Activated effector memory CD4-positive, alpha-beta T cell treated with Interleukin-2 at 50 U/mL for 16 hours (primary cell): Measurements from ENCODE around the gene IER2.
"Not testable (repeated sequence)": the region's sequence is repeated elsewhere in the genome, so short reads cannot be mapped to it uniquely, and the experiment has no call there.

ENCODE experiments used
- DNase-seq: peaks from one replicate; pipeline ENCODE4 v3.0.0-alpha.2; 2020

Gene IER2

DNA sequence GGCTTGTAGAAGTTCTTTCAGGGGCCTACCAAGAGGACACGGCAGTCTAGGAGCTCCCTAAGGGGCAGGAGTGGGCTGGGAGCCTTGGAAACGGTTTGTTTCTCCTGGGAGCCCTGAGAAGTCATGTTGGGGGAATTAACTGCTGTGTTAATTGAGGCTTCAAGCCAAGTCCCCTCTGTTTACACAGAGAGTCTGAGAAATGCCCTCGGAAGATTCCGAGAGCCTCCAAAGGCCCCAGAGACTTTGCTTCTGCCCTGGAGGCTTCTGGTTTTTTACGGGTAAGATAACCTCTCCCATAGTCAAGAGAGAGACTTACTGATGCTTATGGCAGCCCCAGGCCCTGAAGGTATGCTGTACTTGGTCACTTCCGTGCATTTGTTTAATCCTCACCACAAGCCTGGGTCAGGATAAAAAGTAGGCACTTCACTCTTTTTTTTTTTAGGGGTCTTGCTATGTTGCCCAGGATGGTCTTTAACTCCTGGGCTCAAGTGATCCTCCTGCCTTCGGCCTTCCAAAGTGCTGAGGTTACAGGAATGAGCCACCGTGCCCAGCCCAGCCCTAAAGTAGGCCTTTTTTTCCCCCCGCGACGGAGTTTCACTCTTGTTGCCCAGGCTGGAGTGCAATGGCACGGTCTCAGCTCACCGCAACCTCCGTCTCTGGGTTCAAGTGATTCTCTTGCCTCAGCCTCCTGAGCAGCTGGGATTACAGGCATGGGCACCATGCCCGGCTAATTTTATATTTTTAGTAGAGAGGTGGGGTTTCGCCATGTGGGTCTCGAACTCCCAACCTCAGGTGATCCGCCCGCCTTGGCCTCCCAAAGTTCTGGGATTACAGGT is 15.2 kb downstream of the IER2 start:
- no peak for DNase-seq

DNA sequence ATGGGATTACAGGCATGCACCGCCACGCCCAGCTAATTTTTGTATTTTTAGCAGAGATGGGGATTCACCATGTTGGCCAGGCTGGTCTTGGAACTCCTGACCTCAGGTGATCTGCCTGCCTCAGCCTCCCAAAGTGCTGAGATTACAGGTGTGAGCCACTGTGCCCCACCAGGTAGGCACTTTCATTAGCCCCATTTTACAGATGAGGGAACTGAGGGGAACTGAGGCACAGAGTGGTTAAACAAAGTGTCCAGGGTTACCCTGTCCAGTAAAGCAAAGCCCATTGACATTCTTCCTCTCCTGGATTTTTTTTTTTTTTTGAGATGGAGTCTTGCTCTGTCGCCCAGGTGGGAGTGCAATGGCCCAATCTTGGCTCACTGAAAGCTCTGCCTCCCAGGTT is 15.9 kb downstream of the IER2 start:
- DNase-seq: not testable (repeated sequence)

DNA sequence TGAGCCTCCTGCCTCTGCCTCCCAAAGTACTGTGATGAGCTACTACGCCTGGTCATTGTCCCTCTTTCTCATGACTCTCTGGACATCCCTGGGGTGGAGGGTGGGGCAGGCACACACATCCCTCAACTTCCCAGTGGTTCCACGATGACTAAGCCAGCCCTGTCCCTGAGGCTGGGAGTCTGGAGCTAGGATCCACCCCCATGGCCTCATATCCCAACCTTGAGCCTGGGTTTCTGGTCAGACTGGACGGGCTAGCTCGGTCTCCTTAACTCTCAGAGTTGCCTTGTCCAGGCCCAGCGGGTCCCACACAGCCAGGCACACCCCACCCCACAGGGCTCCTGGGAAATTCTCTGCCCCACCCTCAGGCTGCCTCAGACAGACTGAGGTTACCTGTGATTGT is 19.6 kb downstream of the IER2 start:
- DNase-seq: no peak

DNA sequence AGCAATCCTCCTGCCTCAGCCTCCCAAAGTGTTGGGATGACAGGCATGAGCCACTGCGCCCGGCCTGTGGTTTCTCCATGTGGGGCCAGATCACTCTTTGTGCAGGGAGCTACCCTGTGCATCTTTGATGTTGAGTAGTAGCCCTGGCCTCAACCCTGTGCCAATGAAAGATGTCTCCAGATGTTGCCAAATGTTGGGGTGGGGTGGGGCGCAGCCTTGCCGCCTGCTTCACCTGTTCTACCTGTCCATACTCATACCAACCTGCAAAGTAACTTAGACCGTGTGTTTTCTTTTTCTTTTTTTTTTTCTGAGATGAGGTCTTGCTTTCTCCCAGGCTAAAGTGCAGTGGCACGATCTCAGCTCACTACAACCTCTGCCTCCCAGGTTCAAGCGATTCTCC is 20.9 kb downstream of the IER2 start:
- DNase-seq: no peak

DNA sequence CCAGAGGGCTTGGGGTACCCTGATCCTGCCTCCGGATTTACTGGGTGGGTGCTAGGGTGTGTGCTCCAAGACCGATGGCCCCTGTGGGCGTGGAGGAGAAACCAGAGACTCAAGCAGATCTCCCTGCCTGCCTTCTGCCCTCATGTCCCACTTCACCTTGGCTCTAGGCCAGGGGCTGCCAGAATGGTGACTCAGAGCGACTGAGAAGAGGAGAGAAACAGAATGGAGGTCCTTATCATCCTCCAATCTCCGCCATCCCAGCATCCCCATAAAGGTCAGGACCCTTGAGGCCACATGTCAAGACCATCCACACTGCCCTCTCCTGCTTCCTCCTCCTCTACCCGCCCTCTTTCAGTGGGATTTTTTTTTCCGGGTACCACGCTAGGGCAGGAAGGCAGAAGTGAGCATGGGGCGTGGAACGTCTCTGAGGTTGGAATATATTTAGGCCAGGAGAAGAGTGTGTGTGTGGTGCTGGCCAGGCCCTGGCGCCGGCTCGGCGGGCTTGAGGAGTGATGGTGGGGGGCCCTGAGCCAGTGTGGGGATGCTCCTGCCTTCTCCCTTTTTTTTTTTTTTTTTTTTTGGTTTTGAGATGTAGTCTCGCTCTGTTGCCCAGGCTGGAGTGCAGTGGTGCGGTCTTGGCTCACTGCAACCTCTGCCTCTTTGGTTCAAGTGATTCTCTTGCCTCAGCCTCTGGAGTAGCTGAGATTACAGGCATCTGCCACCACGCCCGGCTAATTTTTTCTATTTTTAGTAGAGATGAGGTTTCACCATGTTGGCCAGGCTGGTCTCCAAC is 22.3 kb downstream of the IER2 start:
- DNase-seq: peak; percentile 79

DNA sequence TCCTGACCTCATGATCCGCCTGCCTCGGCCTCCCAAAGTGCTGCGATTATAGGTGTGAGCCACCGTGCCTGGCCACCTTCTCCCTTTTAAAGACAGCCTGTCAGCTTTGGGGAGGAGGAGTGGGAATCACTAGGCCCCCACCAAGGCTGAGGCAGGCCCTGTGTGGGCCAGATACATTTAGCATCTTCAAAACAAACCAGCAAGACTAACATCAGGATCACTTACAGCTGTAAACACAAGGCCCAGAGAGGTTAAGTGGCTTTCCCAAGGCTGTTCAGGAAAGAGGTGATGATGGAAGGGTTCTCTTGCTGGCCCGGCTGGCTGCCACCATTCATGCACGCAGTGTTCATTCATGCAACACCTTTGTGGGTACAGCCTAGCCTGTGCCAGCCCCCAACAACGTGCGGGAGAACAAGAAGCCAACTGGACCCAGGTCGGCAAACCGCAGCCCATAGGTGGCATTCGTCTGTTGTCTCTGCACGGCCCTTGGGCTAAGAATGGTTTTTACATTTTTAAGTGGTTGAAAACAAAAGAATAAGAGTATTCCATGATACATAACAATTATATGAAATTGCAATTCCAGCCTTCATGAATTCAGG is 23.0 kb downstream of the IER2 start:
- no peak for DNase-seq

DNA sequence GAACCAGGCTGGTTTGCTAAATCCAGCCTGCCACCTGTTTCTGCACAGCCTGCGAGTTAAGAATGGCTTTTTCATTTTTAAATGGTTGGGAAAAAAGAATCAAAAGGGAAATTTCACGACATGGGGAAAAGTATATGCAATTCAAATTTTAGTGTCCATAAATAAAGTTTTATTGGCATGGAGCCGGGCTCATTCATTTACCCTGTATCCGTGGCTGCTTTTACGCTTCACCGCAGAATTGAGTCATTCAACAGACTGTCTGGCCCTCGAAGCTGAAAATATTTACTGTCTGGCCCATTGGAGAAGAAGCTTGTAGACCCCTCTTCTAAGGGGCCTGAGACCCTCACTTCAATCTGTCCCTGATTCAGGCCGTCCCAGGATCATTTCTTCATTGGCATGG is 26.1 kb downstream of the IER2 start:
- DNase-seq: no peak

DNA sequence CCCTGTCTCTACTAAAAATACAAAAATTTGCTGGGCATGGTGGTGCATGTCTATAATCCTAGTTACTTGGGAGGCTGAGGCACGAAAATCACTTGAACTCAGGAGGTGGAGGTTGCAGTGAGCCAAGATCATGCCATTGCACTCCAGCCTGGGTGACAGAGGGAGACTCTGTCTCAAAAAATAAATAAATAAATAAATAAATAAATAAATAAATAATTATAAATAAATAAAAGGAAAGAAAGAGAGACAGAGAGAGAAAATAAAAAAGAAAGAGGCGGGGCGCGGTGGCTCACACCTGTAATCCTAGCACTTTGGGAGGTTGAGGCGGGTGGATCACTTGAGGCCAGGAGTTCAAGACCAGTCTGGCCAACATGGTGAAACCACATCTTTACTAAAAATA is 27.4 kb downstream of the IER2 start:
- DNase-seq: not testable (repeated sequence)

DNA sequence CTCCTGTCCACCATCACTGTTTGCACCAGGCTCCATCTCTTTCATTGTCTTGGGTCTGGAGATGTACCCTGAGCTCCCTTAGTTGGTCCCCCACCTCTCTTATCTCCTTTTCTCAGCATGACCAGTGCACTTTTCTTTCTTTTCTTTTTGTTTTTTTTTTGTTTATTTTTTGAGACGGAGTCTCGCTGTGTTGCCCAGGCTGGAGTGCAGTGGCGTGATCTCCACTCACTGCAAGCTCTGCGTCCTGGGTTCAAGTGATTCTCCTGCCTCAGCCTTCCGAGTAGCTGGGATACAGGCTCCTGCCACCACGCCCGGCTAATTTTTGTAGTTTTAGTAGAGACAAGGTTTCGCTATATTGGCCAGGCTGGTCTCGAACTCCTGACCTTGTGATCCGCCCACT is 28.1 kb downstream of the IER2 start:
- not testable (repeated sequence) for DNase-seq

DNA sequence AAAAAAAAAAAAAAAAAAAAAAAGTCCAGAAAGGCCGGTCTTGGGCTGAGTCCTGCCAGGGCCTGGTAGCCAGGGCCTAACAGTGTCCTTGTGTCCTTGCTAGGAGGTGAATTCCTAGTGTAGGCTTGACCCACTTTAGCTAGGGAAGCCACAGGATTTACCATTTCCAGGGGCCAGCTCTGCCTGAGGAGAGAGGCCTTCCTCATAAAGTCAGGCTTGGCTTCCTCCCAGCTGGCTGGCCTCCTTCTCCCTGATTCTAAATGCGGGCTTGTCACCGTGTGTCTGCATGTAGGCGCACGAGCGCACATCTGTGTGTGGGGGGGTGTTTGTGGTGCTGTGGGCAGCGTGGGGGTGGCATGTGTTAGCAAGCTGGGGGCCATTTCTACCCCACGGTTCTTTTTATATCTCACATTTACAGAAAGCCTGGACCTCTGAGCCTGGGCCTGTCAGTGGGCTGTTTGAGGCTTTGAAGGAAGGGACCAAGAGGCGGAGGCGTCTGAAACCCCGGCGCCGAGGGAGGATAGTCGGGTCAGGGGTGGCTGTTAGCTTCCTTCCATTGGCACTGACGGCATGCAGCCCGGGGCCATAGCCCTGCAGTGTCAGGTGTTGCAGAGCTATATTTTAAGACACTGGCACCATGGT is 31.7 kb downstream of the IER2 start:
- DNase-seq: no peak

DNA sequence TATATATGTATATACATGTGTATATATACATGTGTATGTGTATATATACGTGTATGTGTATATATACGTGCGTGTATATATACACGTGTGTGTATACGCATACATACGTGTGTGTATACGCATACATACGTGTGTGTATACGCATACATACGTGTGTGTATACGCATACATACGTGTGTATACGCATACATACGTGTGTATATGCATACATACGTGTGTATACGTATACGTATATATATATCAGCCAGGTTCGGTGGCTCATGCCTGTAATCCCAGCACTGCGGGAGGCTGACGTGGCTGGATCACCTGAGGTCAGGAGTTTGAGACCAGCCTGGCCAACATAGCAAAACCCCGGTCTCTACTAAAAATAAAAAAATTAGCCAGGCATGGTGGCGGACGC is 34.7 kb downstream of the IER2 start:
- DNase-seq: not testable (repeated sequence)

DNA sequence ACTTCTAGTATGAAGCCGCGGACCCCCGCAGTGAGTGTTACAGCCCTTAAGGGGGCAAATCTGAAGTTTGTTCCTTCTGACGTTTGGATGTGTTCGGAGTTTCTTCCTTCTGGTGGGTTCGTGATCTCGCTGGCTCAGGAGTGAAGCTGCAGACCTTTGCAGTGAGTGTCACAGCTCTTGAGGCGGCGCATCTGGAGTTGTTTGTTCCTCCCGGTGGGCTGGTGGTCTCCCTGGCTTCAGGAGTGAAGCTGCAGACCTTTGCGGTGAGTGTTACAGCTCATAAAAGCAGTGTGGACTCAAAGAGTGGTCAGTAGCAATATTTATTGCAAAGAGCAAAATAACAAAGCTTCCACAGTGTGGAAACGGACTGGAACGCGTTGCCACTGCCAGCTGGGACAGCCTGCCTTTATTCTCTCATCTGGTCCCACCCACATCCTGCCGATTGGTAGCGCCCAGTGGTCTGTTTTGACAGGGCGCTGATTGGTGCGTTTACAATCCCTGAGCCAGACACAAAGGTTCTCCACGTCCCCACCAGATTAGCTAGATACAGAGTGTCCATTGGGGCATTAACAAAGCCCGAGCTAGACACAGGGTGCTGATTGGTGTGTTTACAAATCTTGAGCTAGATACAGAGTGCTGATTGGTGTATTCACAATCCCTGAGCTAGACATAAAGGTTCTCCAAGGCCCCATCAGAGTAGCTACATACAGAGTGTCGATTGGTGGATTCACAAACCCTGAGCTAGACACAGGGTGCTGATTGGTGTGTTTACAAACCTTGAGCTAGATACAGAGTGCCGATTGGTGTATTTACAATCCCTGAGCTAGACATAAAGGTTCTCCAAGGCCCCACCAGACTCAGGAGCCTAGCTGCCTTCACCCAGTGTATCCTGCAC is 35.8 kb downstream of the IER2 start:
- not testable (repeated sequence) for DNase-seq

DNA sequence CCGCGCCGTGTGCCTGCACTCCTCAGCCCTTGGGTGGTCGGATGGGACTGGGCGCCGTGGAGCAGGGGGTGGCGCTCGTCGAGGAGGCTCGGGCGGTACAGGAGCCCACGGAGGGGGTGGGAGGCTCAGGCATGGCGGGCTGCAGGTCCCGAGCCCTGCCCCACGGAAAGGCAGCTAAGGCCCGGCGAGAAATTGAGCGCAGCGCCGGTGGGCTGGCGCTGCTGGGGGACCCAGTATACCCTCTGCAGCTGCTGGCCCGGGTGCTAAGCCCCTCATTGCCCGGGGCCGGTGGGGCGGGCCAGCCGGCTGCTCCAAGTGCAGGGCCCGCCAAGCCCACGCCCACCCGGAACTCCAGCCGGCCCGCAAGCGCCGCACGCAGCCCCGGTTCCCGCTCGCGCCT is 36.5 kb downstream of the IER2 start:
- not testable (repeated sequence) for DNase-seq

DNA sequence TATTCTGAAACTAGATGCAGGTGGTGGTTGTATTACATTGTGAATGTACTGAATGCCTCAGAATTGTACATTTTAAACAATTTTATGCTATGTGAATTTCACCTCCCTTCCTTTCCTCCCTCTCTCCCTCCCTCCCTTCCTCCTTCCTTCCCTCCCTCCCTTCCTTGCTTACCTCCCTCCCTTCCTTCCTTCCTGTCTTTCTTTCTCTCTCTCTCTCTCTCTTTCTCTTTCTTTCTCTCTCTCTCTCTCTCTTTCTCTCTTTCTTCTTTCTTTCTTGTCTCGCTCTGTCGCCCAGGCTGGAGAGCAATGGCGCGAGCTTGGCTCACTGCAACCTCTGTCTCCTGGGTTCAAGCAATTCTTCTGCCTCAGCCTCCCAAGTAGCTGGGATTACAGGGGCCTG is 37.2 kb downstream of the IER2 start:
- no peak for DNase-seq

DNA sequence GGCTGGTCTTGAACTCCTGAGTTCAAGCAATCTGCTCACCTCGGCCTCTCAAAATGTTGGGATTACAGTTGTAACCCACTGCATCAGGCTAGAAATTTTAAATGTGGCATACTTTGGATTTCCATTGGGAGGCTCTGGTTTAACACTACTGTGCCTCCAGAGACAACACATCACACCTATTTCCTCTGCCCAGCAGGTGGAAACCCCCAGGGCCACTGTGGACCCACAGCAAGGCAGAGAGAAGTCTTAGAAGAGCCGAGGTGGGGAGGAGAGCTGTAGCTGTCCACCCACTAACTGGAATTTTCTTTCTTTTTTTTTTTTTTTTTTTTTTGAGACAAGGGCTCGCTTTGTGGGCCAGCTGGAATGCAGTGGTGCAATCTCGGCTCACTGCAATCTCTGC is 39.4 kb downstream of the IER2 start:
- no peak for DNase-seq

DNA sequence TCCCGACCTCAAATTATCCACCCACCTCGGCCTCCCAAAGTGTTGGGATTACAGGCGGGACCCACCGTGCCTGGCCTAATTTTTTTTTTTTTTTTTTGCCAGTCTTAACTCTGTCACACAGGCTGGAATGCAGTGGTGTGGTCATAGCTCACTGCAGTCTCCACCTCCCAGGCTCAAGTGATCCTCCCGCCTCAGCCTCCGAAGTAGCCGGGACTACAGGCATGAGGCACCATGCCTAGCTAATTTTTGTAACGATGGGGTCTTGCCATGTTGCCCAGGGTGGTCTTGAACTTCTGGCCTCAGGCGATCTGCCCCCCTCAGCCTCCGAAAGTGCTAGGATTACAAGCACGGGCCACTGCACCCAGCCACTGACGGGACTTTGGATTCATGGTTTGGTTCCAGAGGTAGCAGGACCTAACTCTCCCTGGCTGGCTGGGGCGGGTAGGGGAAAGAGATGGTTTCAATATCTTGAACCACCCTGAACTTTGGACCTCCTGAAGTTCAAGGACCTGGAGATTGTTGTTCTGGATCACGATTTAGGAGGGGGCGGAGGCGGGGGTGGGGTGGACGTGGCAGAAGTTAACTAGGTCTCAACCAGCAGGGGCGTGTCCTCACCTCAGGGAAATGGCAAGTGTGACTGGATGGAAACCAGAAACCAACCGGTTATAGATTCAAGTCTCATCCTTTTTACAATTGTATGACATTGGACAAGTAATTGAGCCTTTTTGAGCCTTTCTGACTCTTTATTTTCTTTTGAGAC is 40.8 kb downstream of the IER2 start:
- no peak for DNase-seq

DNA sequence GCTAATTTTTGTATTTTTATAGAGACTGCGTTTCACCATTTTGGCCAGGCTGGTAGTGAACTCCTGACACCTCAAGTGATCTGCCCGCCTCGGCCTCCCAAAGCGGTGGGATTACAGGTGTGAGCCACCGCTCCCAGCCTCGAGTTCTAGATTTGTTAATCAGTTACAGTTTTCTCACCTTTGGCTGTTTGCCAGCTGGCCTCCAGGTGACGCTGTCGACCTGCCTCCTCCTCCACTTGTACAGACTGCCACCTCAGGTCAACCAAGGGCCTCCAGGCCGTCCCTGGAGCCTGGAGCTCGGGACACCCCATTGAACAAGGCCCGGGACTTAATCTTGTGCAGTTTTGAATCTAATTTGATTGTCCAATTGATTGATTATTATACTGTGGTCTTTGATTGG is 45.5 kb downstream of the IER2 start:
- DNase-seq: peak; percentile 45

DNA sequence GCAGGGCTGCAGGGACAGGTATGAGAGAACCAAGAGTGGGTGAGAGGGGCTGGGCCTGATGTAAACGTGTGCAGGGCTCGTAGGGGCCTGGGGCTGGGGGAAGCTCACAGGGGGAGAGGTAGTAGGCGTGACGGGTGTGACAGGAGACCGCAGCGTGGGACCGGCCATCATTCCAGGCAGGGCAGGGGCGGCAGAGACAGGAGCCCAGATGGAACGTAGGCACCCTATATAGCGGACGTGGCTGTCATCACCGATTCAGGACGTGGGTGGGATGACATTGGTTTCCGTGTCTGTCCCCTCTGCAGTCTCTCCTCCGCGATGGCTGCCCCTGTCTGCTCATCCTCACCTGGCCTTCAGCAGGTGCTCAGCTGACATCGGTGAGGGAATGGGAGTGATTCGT is 48.4 kb downstream of the IER2 start:
- DNase-seq: no peak

DNA sequence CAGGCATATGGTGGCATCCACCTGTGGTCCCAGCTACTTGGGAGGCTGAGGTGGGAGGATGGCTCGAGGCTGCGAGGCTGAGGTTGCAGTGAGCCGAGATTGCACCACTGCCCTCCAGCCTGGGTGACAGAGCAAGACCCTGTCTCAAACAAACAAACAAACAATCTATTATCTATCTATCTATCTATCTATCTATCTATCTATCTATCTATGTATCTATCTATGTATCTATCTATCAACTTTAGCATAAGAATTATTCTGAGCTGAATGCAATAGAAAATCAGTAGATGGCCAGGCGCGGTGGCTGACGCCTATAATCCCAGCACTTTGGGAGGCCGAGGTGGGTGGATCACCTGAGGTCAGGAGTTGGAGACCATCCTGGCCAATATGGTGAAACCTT is 51.9 kb downstream of the IER2 start:
- DNase-seq: not testable (repeated sequence)
